HG03159 (cell line): ENCODE data around the gene ST7.
A peak's percentile ranks its signal among the peaks of the same experiment; 100 is the strongest.
"Not testable (repeated sequence)": the region's sequence is repeated elsewhere in the genome, so short reads cannot be mapped to it uniquely, and the experiment has no call there.

Source experiments
- ATAC-seq: cut with Tn5 transposase; IDR thresholded peaks from one replicate; pipeline ENCODE4 v1.9.1; 2021; ENCODE audit warnings: mild to moderate bottlenecking, moderate library complexity; ENCODE audit not compliant: unreplicated experiment

ST7 gene

GRCh38 chr7:116949941-116950801, 3.1 kb upstream of the ST7 start:
- ATAC-seq = no peak

GRCh38 chr7:116950889-116951351, 2.4 kb upstream of the ST7 start:
- no peak for ATAC-seq

GRCh38 chr7:116951366-116952292, 1.7 kb upstream of the ST7 start:
- ATAC-seq = no peak

DNA sequence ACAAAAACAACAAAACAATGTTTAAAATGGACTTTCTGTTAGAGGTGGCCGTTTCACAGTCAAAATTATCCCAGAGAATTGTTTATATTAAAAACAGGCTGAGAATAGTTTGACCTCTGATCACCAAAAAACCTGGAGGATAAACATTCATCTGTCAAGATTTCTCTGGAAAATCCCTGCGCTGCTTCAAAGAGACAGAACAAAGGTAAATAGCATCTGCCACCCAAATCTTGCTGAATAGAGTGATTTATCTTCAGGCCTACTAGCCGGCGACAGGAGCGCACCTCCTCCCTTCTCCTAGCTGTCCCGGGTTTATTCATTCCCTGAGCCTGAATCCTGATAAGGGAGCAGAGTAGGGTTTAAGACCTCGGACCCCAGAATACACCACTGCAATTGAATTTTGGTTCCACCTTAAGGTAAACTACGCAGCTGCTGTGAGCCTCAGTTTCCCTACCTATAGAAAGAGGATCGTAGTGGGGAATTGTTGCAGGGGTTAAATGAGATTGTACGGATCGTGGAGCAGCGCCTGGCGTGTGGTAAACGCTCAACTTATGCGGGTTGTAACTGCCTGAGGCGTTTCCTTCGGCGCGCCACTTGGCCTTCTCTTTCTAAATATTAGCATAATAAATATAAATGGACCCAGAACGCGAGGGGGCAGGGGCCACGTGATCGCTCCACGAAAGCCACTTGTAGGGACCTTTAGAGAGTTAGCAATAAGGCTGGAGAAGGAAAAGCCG, 498 bp upstream of the ST7 start:
- peak; percentile 29 for ATAC-seq

- ATAC-seq = peak; percentile 10
Observed at GRCh38 chr7:116953906-116954838, 871 bp downstream of the ST7 start.

DNA sequence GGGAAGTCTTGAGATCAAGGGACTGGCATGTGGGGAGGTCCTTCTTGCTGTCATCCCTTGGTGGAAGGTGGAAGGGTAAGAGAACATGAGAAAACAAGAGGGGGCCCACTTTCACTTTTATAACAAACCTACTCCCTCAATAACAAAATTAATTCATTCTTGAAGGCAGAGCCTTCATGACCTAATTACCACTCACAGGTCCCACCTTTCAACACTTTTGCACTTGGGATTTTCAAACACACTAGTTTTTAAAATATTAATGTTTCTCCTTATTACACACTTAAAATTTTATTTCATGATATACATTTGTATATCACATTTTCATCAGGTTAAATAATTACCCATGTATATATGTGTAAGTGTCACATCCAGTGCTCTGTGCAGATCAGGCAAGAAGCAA, 2.0 kb downstream of the ST7 start:
- ATAC-seq = no peak

DNA sequence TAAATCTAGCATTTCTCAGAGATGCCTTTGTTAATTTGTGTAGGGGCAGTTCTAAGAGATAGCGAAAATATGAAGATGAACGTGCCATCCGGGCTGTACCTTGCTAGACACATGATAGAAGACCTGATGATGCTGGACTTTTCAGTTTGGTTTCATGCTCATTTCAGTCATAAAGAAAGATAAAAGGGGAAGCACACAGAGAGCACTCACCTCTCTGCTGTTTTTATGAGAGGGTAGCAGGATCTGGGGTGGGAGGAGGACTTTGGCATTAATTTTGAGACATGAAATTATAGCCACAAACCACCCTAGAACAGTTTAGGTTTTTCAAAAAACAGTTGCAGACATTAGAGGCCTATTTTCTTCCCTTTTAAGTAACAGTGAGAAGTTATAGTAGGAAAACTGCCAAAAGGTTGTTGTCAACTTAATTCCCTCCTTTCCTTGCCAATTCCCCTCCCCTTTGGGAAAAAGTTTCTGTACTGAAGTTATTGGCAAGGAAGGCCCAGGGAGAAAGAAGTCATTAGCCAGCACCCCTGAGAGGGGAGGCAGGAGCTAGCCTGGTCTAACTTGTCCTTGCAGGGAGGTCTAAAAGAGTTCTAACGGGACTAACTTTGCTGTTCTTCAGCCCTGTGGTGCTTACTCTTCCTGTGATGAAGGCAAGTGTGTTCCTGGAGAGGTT, 2.6 kb downstream of the ST7 start:
- ATAC-seq = peak; percentile 78

- no peak for ATAC-seq
Observed at GRCh38 chr7:116956477-116956804, 3.1 kb downstream of the ST7 start.

DNA sequence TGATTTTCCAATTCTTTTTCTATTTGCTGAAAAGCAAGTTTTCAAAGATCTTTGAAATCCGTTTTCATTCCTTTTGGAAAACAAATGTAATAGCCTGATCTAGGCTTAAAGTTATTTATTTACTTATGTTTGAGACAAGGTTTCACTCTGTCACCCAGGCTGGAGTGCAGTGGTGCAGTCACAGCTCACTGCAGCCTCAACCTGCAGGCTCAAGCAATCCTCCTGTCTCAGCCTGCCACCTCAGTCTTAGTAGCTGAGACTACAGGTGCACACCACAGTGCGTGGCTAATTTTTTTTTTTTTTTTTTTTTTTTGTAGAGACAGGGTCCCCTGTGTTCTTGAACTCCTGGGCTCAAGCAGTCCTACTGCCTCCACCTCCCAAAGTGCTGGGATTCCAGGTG, 4.6 kb downstream of the ST7 start:
- peak; percentile 36 for ATAC-seq

DNA sequence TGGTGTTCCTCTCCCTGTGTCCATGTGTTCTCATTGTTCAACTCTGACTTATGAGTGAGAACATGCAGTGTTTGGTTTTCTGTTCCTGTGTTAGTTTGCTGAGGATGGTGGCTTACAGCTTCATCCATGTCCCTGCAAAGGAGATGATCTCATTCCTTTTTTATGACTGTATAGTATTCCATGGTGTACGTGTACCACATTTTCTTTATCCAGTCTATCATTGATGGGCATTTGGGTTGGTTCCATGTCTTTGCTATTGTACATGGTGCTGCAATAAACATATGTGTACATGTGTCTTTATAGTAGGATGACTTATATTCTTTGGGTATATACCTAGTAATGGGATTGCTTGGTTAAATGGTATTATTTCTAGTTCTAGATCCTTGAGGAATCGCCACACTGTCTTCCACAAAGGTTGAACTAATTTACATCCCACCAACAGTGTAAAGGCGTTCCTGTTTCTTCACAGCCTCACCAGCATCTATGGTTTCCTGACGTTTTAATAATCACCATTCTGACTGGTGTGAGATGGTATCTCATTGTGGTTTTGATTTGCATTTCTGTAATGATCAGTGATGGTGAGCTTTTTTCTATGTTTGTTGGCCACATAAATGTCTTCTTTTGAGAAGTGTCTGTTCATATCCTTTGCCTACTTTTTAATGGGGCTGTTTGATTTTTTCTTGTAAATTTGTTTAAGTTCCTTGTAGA, 8.8 kb downstream of the ST7 start:
- ATAC-seq = not testable (repeated sequence)

GRCh38 chr7:116963234-116963633, 9.9 kb downstream of the ST7 start:
- no peak for ATAC-seq

GRCh38 chr7:116966601-116967000, 13.3 kb downstream of the ST7 start:
- ATAC-seq = no peak

- no peak for ATAC-seq
Observed at GRCh38 chr7:116967254-116967922, 14.1 kb downstream of the ST7 start.

- no peak for ATAC-seq
Observed at GRCh38 chr7:116967983-116968382, 14.7 kb downstream of the ST7 start.

GRCh38 chr7:116968631-116969030, 15.3 kb downstream of the ST7 start:
- ATAC-seq = no peak

DNA sequence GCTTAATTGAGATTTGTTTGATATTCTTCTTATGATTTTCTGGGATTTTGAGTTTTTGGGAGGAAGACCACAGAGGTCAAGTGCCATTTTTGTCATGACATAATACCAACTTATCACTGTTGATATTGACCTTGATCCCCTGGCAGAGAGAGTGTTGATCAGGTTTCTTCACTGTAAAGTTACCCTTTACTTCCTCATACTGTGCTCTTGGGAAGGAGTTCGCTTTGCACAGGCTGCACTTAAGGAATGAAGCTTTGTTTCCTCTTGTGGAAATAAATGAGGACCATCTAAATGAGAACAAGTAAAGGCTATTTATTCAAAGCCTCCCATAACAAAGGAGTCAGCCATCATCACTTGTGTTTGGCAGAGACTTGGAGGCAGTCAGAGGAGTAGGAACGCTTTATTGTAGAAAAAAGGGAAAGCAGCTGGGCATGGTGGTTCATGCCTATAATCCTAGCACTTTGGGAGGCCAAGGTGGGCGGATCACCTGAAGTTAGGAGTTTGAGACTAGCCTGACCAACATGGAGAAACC, 16.1 kb downstream of the ST7 start:
- no peak for ATAC-seq

GRCh38 chr7:116970238-116970910, 17.1 kb downstream of the ST7 start:
- ATAC-seq = peak; percentile 68
